GM23248 (cell line): Measurements from ENCODE around the gene RIPPLY2. TPM values are rescaled to one million over a fixed set of nuclear protein-coding genes. Genes with fewer than 3 reads are reported as not detected.

Experiments used
- DNase-seq: peaks from one replicate; pipeline ENCODE4 v3.0.0-alpha.2; 2015
- H2AFZ ChIP-seq: fragments of 200-600 bp; sonication (generic); 2 replicates; pipeline ENCODE4 v1.6.1; 2016; ENCODE audit warnings: antibody characterized with exemption
- H3F3A ChIP-seq: fragments of 200-600 bp; sonication (generic); 2 replicates; pipeline ENCODE4 v1.6.1; 2016; ENCODE audit warnings: mild to moderate bottlenecking, antibody characterized with exemption, mixed run types; ENCODE audit not compliant: insufficient read depth
- H3K27ac ChIP-seq: fragments of 200-600 bp; sonication (generic); 2 replicates; pipeline ENCODE4 v1.5.1; 2016; ENCODE audit warnings: mild to moderate bottlenecking
- H3K27me3 ChIP-seq: fragments of 200-600 bp; sonication (generic); replicated peaks from 2 replicates; pipeline ENCODE4 v1.6.1; 2016; ENCODE audit warnings: mild to moderate bottlenecking; ENCODE audit not compliant: insufficient read depth
- H3K36me3 ChIP-seq: fragments of 200-600 bp; sonication (generic); 2 replicates; pipeline ENCODE4 v1.6.1; 2016; ENCODE audit warnings: low read depth, mild to moderate bottlenecking
- H3K4me1 ChIP-seq: fragments of 200-600 bp; sonication (generic); 2 replicates; pipeline ENCODE4 v1.6.1; 2016; ENCODE audit warnings: mild to moderate bottlenecking; ENCODE audit not compliant: insufficient read depth
- H3K4me2 ChIP-seq: fragments of 200-600 bp; sonication (generic); one replicate; pipeline ENCODE4 v1.6.1; 2016; ENCODE audit warnings: mild to moderate bottlenecking; ENCODE audit not compliant: unreplicated experiment
- H3K4me3 ChIP-seq: fragments of 200-600 bp; sonication (generic); 2 replicates; pipeline ENCODE4 v1.5.1; 2016; ENCODE audit warnings: mild to moderate bottlenecking
- H3K79me2 ChIP-seq: fragments of 200-600 bp; sonication (generic); 2 replicates; pipeline ENCODE4 v1.6.1; 2016; ENCODE audit warnings: mild to moderate bottlenecking; ENCODE audit not compliant: insufficient read depth
- H3K9ac ChIP-seq: fragments of 200-600 bp; sonication (generic); 2 replicates; pipeline ENCODE4 v1.6.1; 2016; ENCODE audit warnings: mild to moderate bottlenecking
- H3K9me2 ChIP-seq: fragments of 200-600 bp; sonication (generic); 2 replicates; pipeline ENCODE4 v1.6.1; 2016; ENCODE audit warnings: mixed run types, mild to moderate bottlenecking, moderate library complexity; ENCODE audit not compliant: insufficient read depth
- H3K9me3 ChIP-seq: fragments of 200-600 bp; sonication (generic); one replicate; pipeline ENCODE4 v1.6.1; 2017; ENCODE audit warnings: low read depth
- H4K20me1 ChIP-seq: fragments of 200-600 bp; sonication (generic); 2 replicates; pipeline ENCODE4 v1.6.0; 2016; ENCODE audit not compliant: insufficient read depth
- EZH2 ChIP-seq: fragments of 200-600 bp; sonication (generic); IDR thresholded peaks from 2 replicates; pipeline ENCODE4 v1.6.1; 2018; ENCODE audit warnings: antibody characterized with exemption, mild to moderate bottlenecking; ENCODE audit not compliant: insufficient read depth, poor library complexity, severe bottlenecking
- EZH2phosphoT487 ChIP-seq: fragments of 200-600 bp; sonication (generic); IDR thresholded peaks from 2 replicates; pipeline ENCODE4 v1.6.1; 2018; ENCODE audit warnings: antibody characterized with exemption, moderate library complexity, mild to moderate bottlenecking, low read depth; ENCODE audit not compliant: insufficient read depth
- WGBS, 2 experiments: methylation state at CpG; one replicate each; pipeline ENCODE4 v1.1.6; 2015 to 2017; ENCODE audit warnings: low lambda C conversion rate in 2 of 2, low coverage in 1 of 2; ENCODE audit errors: missing lambda C conversion rate in 2 of 2; 5-methylcytosine and 5-hydroxymethylcytosine counted together
- in situ Hi-C: fragments of 300-500 bp; cut with MboI; formaldehyde crosslinking; loops from 2 replicates; pipeline ENCODE4 v1.15.0; 2020
- polyA plus RNA-seq: library from polyadenylated mRNA; unstranded; fragments of >200 nt; fragmentation: Nextera tagmentation; extraction: Ambion mirVana; gene quantifications from 2 replicates; pipeline ENCODE4 v1.2.1, GENCODE V29; 2016
- total RNA-seq: library from RNA; depleted of rRNA; stranded (reverse); fragments of >200 nt; shearing (Covaris generic); gene quantifications from 2 replicates; pipeline ENCODE4 v1.2.3, GENCODE V29; 2014

The RIPPLY2 gene
- total and polyA plus RNA-seq, 2 experiments from 2014 or later, result not detected

DNA sequence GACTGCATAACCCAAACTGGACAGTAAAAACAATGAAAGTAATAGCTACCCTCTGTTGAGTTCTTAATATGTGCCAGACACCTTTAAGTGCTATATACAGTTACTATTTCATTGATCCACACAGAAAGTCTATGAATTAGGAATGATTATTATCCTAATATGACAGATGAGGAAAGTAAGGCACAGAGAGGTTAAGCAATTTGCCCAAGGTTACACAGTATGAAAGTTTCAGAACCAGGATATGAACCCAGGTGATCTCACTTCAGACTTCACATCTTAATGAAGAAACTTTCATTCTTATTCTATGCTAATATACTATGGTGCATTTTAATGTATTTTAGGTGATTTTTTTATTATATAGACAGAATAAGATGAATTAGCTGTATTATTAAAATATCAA is 40.6 kb upstream of the RIPPLY2 start:
- Histone ChIP-seq H3K27ac (no peak overlapping the region), H4K20me1 (no peaks in the 10 kb centered on the region), H3K79me2 (no peaks in the 10 kb centered on the region), H3F3A (no peaks in the 10 kb centered on the region), H3K4me1 (no peaks in the 10 kb centered on the region), H2AFZ (no peak overlapping the region), H3K36me3 (no peaks in the 10 kb centered on the region), H3K9me2 (no peaks in the 10 kb centered on the region), H3K9ac (no peak overlapping the region), H3K27me3 (peaks cover 4% of the 10 kb centered on the region), H3K9me3 (no peaks in the 10 kb centered on the region), H3K4me2 (no peak overlapping the region), H3K4me3 (no peak overlapping the region)
- no peak for DNase-seq
- in situ Hi-C loops, result no loop called here
- no peak for TF ChIP-seq EZH2phosphoT487

DNA sequence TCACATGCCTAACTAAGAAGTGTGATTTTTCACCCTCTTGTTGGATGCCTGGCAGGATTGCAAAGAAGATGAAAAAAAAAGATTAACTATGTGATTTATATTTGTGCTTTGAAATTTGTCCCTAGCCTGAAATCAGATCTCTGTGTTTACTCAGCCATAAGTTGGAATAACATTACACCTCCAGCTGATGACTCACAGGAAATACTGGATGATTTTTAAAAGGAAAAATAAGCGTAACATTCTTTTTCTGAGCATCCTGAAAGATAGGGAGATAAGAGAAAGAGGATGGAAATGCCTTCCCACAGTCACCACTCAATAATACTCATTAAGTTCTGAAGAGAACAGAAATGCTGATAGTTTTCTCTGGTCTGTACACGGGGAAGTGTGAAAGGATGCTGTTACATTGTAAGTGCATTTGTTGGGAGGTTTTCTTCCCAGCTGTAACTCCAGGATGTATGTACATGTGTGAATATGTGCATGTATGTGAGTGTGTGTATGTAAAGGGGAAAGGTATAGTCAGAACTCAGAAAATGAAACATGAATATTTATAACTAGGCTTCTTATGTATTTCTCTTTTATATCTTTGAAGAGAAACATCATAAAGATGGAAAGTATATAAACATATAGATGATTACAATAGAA is 37.4 kb upstream of the RIPPLY2 start:
- in situ Hi-C loops, result no loop called here
- TF ChIP-seq EZH2 (no peak), EZH2phosphoT487 (no peak)

DNA sequence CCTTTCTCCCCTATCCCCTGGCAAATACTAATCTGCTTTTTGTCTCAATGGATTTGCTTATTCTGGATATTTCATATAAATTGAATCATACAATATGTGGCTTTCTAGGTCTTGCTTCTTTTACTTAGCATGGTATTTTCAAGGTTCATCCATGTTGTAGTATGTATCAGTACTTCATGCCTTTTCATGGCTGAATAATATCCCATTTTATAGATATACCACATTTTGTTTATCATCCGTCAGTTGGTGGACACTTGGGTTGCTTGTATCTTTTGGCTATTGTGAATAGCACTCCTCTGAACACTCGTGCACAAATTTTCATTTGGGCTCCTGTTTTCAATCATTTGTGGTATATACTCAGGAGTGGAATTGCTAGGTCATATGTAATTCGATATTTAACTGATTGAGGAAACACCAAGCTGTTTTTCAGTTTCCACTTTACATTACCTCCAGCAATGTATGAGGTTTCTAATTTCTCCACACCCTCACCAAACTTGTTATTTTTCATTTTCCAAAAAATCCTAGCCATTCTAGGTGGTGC is 30.5 kb upstream of the RIPPLY2 start:
- Histone ChIP-seq H3K36me3 (no peaks in the 10 kb centered on the region), H3K4me3 (no peak overlapping the region), H3F3A (no peaks in the 10 kb centered on the region), H3K9ac (no peak overlapping the region), H3K27ac (no peak overlapping the region), H3K9me2 (no peaks in the 10 kb centered on the region), H3K4me2 (no peak overlapping the region), H2AFZ (no peak overlapping the region), H4K20me1 (no peaks in the 10 kb centered on the region), H3K27me3 (no peaks in the 10 kb centered on the region), H3K4me1 (no peaks in the 10 kb centered on the region), H3K9me3 (no peaks in the 10 kb centered on the region), H3K79me2 (no peaks in the 10 kb centered on the region)
- no peak for DNase-seq
- no peak for TF ChIP-seq EZH2phosphoT487
- TF ChIP-seq EZH2, result no peak
- in situ Hi-C loops, result no loop called here
- 14 to 17% methylated on average over 3 of the region's 3 CpGs for WGBS, 2 experiments

More for the DNA sequence above, 37.4 kb upstream of the RIPPLY2 start:
- H3K9me3 ChIP-seq, result no peaks in the 10 kb centered on the region
- no peak overlapping the region for H3K9ac ChIP-seq
- no peak overlapping the region for H3K27ac ChIP-seq
- no peak overlapping the region for H3K4me3 ChIP-seq
- no peaks in the 10 kb centered on the region for H3K4me1 ChIP-seq
- no peak overlapping the region for H2AFZ ChIP-seq
- 0 out of 2 replicates have a peak, but pooled peaks cover 4% of the 10 kb centered on the region for H3K27me3 ChIP-seq
- no peaks in the 10 kb centered on the region for H3K79me2 ChIP-seq
- no peak overlapping the region for H3K4me2 ChIP-seq
- DNase-seq, result peak; percentile 3
- H3F3A ChIP-seq, result no peaks in the 10 kb centered on the region
- H3K9me2 ChIP-seq, result no peaks in the 10 kb centered on the region
- no peaks in the 10 kb centered on the region for H3K36me3 ChIP-seq
- WGBS, 2 experiments, result 8 to 15% methylated on average over 2 of the region's 2 CpGs
- H4K20me1 ChIP-seq, result no peaks in the 10 kb centered on the region

DNA sequence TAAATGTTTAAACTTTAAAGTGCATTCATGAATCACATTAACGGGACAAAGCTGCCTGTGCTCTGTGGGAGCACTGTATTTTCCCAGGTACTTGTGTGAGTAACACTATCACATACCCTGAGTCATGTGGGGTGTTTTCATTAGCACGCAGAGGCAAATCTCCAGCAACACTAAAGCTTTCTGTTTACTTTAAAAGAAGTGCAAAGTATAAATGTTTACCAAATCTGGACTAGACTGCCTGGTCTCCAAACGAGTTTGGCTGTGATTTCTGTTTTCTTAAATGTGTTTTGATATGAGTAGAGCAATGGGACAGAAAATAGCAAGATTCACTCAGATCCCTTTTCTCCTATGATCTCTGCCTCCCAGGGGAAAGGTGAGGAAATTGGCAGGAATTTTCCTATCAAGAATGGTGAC is 28.8 kb upstream of the RIPPLY2 start:
- DNase-seq, result peak; percentile 33
- 1 to 7% methylated on average over 3 of the region's 3 CpGs for WGBS, 2 experiments

DNA sequence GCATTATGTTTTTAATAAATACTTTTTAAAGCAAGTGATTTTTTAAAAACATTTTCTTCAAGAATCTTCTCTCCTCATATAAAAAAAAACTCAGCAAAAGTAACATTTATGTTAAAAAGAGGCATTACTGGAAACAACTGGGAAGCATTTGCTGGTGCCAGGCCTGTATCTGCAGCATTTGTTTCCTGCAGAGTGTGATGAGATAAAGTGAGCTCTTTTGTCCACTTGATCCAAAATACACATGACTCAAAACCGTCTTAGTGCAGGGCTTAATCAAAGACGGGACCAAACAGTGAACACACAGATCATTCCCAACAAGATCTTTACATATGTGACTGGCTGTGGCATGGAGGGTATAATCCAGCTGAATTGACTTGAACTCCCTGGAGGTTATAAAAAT is 28.3 kb upstream of the RIPPLY2 start:
- WGBS, 2 experiments, result 12 to 17% methylated on average over 2 of the region's 2 CpGs
- no peaks in the 10 kb centered on the region for H3F3A ChIP-seq
- no peak overlapping the region for H3K4me2 ChIP-seq
- H4K20me1 ChIP-seq, result no peaks in the 10 kb centered on the region
- H3K27me3 ChIP-seq, result no peaks in the 10 kb centered on the region
- H3K9ac ChIP-seq, result no peak overlapping the region
- TF ChIP-seq EZH2 (no peak), EZH2phosphoT487 (no peak)
- no peaks in the 10 kb centered on the region for H3K4me1 ChIP-seq
- no peaks in the 10 kb centered on the region for H3K9me2 ChIP-seq
- no peaks in the 10 kb centered on the region for H3K79me2 ChIP-seq
- H3K27ac ChIP-seq, result no peak overlapping the region
- in situ Hi-C loops, result no loop called here
- no peaks in the 10 kb centered on the region for H3K9me3 ChIP-seq
- H2AFZ ChIP-seq, result no peak overlapping the region
- no peak for DNase-seq
- no peaks in the 10 kb centered on the region for H3K36me3 ChIP-seq
- no peak overlapping the region for H3K4me3 ChIP-seq

More for the DNA sequence above, 28.8 kb upstream of the RIPPLY2 start:
- H3K4me1 ChIP-seq, result no peaks in the 10 kb centered on the region
- no peaks in the 10 kb centered on the region for H3K36me3 ChIP-seq
- H3K4me3 ChIP-seq, result no peak overlapping the region
- H3K9me2 ChIP-seq, result no peaks in the 10 kb centered on the region
- H3K9me3 ChIP-seq, result no peaks in the 10 kb centered on the region
- H3K27me3 ChIP-seq, result no peaks in the 10 kb centered on the region
- H3K27ac ChIP-seq, result no peak overlapping the region
- no peaks in the 10 kb centered on the region for H3K79me2 ChIP-seq
- H4K20me1 ChIP-seq, result no peaks in the 10 kb centered on the region
- H3K9ac ChIP-seq, result no peak overlapping the region
- in situ Hi-C loops, result no loop called here
- no peaks in the 10 kb centered on the region for H3F3A ChIP-seq
- H3K4me2 ChIP-seq, result no peak overlapping the region
- TF ChIP-seq EZH2phosphoT487, result no peak
- no peak for TF ChIP-seq EZH2
- H2AFZ ChIP-seq, result no peak overlapping the region
